ENCODE data around the gene SARDH. TPM values are rescaled to one million over a fixed set of nuclear protein-coding genes. Genes with fewer than 3 reads are reported as not detected.

Gene SARDH, protein sequence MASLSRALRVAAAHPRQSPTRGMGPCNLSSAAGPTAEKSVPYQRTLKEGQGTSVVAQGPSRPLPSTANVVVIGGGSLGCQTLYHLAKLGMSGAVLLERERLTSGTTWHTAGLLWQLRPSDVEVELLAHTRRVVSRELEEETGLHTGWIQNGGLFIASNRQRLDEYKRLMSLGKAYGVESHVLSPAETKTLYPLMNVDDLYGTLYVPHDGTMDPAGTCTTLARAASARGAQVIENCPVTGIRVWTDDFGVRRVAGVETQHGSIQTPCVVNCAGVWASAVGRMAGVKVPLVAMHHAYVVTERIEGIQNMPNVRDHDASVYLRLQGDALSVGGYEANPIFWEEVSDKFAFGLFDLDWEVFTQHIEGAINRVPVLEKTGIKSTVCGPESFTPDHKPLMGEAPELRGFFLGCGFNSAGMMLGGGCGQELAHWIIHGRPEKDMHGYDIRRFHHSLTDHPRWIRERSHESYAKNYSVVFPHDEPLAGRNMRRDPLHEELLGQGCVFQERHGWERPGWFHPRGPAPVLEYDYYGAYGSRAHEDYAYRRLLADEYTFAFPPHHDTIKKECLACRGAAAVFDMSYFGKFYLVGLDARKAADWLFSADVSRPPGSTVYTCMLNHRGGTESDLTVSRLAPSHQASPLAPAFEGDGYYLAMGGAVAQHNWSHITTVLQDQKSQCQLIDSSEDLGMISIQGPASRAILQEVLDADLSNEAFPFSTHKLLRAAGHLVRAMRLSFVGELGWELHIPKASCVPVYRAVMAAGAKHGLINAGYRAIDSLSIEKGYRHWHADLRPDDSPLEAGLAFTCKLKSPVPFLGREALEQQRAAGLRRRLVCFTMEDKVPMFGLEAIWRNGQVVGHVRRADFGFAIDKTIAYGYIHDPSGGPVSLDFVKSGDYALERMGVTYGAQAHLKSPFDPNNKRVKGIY
- total RNA-seq: 1.3 TPM
- long read RNA-seq, partial matches to known transcripts: 0 of 1 reads
- long read RNA-seq, other reads (novel, unspliced or antisense): 0 of 1 reads

DNA sequence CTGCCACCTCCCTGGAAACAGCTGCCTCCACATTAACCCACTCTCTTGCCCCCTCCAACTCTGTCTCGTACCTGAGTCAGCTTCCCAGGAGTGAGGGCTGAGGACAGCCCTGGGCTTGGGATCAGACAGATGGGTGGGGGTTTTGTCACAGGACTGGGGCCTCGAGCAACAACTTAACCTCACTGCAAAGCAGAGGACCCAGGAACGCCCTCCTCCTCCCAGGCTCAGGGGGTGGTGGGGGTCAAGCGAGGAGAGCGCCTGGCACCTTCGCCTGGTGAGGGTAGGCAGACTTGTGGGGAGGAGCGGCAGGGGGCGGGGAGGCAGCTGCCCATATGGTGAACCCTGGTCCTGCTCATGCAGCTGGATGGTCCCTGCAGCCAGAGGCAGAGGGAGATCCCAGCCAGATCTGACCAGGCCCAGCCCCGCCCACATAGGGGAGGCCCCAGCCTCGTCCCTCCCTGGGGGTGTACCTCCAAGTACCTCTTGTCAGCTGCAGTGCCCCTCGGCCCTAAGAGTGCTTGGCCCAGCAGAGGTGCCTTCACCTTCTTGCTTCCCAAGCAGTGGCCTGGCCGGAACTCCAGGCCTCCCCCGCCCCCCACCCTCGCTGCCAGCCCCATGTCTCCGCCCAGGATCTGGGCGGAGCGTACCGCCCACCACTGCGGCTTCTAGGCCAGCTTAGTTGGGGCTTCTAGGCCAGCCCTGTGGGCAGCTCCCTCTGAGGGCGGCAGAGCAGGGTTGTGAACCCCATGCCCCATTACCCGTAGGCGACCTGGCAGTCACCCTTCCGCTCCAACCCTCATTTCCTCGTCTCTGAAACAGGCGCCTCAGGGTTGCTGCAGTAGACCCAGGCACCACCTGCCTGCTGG lies at the start of gene SARDH:
SARDH (minus strand) TSS at position 579 of the 866 bp plus-strand sequence. CDS start 4,179 bp downstream, outside the sequence.
- peak; percentile 71 for DNase-seq (ENCODE audit: low spot score)
- intact Hi-C loops (cut with DNase I): no loop called here

DNA sequence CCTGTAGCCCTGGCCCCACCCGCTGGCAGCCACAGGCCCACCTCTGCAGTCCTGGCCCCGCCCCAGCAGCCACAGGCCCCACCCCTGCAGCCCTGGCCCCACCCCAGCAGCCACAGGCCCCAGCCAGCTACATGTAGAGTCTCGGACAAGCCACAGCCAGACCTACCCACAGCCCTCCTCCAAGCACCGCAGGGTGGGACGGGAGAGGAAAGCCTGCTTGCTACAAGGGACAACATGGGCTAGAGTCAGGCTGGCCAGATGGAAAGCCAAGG lies 49.5 kb upstream of the SARDH start:
- no peak for DNase-seq (ENCODE audit: low spot score)
- intact Hi-C loops (cut with DNase I): no loop called here

DNA sequence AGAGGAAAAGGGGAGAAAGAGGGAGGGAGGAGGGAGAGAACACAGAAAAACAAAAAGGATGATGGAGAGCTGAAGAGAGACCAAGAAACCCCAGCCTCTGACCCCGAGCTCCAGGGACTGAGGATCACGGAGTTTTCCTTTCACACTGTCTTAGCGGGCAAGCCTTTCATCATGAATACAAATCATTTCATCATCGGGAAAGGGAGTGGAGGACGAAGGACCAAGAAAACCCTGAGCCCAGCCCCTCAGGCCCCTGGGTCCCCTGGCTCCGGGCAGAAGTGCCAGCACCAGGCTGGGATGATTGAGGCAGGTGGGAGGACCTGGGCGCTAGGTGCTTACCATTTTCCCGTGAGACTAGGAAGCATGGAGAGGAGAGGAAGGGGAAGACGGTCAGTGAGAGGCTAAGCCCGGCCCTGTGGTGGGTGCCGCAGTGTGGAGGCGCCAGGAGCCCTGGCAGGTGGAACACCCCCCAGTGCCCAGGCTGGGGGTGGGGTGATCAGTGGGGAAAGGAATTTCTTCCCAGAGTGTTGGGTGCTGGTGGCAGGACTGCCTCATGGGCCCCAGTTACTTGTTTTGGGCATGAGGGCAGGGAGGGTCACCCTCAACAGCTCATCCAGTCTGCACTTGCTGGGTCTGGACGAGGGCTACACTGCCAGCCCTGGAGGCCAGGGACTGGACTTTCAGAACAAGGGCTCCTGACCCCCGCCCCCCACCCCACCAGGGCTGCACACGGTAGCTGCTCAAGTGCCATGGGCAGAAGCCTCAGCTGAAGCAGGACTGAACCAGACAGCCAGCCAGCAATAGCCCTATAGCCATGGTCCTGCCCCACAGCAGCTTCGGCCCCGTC lies 49.0 kb upstream of the SARDH start:
- intact Hi-C loops (cut with DNase I): no loop called here
- DNase-seq (ENCODE audit: low spot score): no peak

DNA sequence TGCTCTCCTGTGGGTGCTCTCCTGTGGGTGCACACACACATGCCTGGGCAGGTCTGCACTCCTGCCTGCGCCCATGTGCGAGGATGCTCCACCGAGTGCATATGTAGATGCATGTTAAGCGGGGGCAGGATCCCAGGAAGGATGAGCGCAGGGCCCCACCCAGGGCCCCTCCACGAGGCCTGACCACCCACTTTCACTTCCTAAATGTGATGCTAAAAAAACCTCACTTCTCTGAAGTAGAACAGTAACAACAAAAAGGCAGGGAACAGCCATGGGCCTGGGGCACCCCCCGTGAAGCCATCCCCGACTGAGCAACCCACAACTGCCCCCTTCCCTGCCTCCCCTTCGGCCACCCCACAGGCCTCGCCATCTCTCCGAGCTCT lies 48.2 kb upstream of the SARDH start:
- intact Hi-C loops (cut with DNase I): no loop called here
- no peak for DNase-seq (ENCODE audit: low spot score)

DNA sequence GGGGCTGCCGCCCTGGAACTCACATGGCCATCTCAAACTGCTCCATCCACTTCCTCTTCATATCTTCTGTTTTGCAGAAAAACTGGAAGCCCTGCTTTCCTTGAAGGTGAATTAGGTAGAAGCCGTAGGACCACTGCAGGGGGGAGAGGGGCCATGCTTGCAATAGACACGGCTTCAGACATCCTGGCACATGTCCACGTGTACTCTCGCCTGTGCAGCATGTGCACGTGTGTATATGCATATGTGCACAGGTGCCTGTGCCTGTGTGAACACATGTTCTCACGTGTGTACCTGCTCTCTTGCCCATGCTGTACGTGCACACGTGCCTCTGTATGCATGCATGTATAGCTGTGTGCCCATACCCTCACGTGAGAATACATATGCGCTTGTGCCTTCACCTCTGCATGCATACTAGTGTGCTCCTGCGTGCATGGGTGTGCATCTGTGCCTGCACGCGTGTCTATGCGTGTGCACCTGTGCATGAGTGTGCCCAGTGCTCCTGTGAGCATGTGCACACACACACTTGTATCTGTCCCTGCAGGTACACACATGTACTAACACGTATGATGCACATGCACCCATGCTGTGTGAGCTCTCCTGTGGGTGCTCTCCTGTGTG lies 47.7 kb upstream of the SARDH start:
- intact Hi-C loops (cut with DNase I): no loop called here
- no peak for DNase-seq (ENCODE audit: low spot score)

DNA sequence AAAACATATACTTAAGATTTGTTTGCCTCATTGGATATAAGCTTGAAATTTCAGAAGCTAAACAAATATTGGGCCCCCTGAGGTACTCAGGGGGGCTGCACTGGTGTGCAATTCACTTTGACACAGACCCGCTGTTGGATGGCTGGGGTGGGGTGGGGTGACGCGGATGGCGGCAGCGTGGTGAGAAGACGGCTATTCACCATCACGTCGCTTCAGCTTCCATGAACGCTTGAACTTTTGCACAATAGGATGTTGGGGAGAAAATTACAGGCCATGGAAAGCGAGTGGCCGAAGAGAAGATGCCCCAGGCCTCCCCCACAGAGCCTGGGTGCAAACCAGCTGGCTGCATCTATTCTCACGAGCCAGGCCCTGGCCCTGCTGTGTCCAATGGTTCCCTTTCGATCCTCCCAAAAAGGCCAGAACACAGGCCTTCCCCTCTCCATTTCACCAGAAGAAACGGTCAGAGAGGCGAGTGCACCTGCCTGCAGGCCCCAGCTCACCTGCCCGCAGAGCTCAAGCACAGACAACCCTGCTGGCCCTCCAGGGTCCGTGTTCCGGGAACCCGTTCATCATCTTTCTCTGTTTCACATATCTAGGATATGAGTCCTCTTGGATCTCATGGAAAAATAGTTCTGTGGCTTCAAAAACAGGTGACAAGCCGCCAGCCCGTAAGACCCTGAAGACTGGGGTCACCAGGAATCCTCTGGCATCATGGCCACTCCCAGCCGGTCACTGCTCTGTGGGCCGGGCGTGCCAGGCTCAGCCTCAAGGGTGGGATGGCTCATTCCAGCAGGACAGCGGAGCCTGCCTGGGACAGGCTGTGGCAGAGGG lies 46.8 kb upstream of the SARDH start:
- DNase-seq (ENCODE audit: low spot score): no peak
- intact Hi-C loops (cut with DNase I): no loop called here

DNA sequence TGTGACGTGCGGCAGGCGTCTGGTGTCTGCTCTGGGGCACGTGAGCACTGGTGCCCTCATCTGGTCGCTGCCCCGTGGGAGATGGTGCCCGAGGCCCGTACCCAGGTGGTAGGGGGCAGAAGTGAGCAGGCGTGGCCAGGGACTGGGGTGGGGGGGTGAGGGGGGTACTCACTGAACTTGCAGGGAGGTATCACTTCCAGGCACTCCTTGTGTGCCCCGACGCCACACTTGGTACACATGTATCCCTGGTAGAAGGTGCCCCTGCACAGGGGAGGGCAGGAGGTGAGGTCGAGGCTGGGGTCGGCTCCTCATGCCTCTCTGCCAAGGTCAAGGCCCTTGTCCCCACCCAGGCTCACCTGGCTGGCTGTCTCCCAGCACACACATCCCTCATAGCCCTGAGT lies 45.2 kb upstream of the SARDH start:
- intact Hi-C loops (cut with DNase I): no loop called here
- DNase-seq (ENCODE audit: low spot score): no peak

DNA sequence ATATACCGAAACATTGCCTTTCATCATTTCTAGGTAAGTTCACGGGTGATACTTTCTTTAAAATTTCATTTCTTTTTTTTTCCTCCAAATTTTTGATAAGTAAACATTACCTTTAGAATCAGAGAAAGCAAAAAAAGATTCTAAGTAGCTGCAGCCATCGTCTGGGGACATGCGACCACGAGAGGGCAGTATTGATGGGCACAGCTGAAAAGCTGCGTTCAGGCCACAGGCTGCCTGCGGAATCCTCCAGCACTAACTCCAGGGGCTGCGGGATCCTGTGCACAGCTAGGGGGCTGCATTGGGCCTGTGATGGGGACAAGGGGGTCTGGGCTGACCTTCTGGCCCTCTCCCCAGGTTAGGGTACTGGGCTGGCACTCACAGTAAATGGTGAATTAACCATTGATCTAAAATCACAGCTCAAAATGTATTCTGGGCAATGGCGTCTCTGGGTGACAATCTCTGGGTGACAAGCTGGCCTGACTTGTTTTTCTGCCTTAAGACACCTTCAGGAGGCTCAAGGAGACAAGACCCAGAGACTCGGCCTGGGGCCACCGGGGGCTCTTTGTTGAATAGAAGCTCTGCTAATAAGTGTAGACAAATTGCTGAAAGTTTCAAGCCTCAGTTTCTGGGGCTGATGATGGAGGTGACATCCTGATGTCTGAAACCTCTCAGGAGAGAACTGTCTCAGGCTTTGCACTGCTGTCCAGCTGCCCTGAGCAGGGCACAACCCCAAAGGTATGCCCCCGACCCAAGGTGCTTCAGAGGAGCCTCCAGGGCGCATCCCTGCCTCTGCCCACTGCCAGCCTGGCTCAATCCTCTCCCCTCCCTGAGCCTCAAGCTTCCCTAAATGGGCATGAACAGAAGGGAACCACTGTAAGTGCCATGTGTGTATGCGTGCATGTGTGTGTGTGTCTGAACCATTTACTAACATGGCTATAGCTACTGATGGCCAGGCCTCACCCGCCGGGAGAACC lies 44.3 kb upstream of the SARDH start:
- DNase-seq (ENCODE audit: low spot score): no peak
- intact Hi-C loops (cut with DNase I): no loop called here

DNA sequence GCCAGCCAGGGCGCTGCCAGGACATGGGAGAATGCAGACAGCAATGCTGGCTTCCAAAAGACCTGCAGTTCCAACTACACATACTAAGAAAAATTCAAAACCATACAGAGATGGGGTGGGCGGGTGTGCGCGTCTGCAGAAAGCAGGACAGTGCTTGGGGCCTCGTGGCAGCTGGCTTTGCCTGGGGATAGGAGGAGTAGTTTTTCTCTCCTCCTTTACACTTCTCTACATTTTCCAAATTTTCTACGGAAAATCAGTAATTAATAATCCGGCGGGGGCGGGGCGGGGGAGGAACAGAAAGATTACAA lies 43.6 kb upstream of the SARDH start:
- intact Hi-C loops (cut with DNase I): no loop called here

DNA sequence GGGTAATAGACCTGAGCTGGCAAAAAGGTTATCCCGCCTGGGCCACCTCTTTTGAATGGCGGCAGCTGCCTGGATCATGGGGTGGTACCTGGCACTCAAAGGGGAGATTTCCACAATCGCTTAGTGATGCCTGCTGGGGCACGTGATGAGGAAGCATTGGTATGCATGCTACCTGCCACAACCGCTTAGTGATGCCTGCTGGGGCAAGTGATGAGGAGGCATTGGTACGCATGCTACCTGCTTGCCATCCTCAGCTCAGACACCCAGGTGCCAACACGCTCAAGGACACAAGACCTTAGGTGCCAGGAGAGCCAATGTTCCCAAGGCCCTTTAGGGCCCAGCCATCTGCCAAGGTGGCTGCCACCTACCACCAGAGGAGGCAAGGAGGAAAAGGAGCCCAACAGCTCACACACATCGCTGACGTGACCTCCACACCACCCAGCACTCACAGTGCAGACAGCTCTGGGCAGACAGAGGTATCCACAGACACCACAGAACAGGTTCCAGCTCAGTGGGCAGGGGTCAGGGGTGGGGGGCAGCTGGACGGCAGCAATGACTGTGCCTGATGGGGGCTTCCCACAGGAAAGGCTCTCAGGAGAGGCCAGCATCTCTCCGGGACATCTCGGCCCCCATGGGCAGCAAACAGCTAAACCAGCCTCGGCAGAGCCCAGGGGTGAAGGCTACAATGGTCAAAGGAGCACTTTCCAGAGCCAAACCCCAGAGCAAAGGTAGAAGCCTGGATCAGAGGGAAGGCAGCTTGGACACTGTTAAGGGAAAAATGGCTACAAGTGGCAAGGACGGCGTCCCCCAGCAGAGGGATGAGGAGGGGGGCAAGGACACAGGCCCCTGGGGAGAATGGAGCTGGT lies 43.0 kb upstream of the SARDH start:
- no peak for DNase-seq (ENCODE audit: low spot score)
- intact Hi-C loops (cut with DNase I): no loop called here

More for the DNA sequence above, 43.6 kb upstream of the SARDH start:
- no peak for DNase-seq (ENCODE audit: low spot score)

DNA sequence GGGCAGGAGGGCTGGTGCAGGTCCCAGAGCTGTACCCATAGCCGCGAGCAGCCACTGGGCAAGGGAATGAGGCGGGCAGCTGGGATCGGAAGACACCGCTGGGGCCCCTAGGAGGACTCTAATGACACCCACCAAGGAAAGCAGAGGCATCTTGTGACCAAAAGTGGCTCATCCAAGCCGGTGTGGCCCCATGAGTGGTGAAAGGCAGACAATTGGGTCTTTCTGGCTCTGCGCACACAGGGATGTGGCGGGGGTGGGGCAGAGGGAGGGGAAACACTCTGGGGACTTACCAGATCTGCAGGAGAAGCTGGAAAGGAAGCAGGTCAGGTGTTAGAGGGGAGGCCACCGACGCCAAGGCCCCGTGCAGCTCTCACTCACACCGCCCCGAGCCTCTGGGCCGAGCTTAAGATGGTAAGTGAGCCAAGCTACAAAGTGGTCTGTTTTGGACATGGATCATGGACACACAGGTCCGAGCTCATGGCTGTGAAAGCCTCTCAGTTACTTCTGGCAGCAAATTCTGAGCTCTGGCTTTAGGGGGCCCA lies 42.3 kb upstream of the SARDH start:
- DNase-seq (ENCODE audit: low spot score): no peak
- intact Hi-C loops (cut with DNase I): no loop called here

DNA sequence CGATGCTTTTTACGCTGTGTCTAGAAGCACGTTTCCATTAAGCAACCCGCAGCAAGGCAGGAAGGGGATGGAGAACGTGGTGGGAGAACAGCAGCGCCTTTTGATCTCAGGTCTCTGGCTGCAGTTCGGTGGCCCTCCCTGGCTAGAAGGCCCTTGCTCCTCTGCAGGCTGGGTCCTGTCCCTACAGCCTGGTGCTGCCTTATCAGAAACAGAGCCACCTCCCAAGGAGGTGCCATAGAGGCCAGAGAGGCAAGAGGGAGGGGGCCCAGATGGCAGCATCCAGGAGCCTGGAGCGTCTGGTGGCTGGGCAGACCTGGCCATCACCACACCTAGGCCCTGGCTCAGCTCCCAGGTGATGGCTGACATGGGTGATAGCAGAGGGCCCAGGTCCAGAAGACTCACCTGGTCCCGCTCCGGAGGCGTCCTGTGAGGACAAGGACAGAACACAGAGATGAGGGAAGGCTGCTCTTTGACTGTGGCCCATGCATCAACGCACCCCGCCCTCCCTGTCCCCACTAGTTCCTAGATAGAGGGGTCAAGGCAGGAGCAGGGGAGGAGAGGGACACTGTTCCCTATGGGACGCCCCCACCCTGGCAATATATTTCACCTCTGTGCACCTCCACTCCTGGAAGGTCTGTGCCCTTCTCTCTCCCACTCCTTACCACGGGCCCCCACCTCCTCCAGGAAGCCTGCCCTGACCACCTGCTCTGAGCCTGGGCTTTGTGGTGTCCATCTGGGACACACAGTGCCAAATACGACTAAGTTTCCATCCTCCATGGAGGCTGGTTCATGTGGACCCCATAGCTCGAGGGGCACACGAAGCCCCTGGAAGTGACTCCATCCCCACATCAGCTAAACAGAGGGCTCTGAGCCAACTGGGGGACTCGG lies 41.6 kb upstream of the SARDH start:
- DNase-seq (ENCODE audit: low spot score): no peak
- intact Hi-C loops (cut with DNase I): no loop called here

DNA sequence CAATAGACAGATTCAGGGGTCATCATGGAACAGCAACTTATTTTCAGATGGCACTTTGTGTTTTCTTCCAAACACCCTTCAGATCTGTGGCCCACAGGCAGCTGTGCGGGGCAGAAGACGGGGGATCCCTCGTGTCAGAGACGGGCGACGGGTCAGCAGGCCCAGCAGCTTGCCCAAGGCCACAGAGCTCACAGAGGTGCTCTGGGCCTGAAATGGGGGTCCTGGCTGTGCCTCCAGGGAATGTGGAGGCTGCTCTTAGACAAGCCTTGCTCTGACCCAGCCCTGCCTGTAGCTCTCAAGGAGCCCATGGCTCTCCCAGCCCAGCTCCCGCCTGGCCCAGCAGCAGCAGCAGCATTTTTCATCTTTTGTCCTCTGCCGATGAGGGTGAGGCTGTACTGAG lies 40.9 kb upstream of the SARDH start:
- DNase-seq (ENCODE audit: low spot score): no peak

DNA sequence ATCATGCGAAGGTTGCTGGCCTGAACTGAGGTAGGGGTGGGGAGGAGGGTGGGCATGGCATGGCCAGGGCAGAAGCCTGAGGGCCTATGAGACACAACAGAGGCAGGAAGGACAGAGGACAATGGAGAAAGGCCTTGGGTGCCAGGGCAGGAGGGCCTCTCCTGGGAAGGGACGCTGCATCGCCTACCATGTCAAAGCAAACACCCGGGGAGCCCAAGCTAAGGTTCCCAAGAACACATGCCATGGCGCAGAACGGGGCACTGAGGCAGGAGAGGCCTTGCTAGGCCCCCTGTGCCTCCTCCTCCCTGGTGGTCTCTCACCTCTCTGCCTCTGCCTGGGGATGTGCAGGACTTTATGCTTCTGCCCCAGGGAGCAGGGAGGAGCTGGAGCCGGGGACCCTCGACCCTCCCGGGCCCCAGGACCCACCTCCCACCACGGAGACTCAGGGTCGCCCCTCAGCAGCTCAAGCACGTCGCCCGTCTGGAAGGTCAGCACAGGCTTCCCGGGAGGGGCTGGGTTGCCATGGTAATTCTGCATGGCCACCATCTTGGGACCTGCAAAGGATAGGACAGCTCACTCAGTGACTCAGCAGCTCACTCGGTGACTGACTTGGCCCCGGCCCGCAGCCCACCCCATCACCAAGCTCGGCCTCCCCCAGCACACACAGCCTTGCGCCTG lies 40.3 kb upstream of the SARDH start:
- DNase-seq (ENCODE audit: low spot score): no peak
- intact Hi-C loops (cut with DNase I): no loop called here

More for the DNA sequence above, 40.9 kb upstream of the SARDH start:
- intact Hi-C loops (cut with DNase I): no loop called here
